ENCODE measurements around the gene SSTR5.

Gene SSTR5

DNA sequence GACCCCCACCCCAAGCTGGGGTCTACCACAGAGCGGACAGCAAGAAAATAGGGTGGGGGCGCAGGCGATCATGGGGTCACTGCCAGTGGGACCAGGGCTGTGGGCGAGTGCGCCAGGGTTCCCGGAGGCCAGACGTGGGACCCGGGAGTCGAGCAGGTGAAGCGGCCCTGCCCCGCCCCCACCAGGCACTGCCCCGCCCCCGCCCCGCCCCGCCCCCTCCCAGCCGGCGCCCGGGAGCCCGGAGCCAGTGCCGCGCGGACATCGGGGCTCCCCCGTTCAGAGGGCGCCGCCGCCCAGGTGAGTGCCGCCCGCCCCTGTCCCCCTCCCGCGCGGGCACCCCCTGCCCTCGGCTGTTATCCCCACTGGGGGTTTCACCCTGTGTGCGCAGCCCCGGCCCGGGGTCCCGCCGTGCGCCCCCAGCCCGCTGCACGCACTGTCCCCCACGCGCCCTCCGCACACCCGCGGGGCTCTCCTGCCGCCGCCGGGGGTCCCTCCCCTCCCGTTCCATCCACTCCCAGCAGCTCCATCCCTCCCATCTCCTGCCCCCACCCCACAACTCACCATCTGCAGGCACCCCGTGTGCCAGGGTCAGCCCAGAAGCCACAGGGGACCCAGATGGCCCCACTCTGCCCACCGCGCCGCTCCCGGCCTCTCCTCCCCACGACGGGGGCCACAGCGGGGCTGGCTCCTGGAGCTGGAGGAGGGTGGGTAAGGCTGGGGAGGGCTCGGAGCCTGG, at the start of gene SSTR5:
Gene SSTR5 (plus strand): TSS at position 222 of the 736 bp plus-strand sequence. CDS start 6,122 bp downstream, outside the sequence.
- DNase-seq: no peak

DNA sequence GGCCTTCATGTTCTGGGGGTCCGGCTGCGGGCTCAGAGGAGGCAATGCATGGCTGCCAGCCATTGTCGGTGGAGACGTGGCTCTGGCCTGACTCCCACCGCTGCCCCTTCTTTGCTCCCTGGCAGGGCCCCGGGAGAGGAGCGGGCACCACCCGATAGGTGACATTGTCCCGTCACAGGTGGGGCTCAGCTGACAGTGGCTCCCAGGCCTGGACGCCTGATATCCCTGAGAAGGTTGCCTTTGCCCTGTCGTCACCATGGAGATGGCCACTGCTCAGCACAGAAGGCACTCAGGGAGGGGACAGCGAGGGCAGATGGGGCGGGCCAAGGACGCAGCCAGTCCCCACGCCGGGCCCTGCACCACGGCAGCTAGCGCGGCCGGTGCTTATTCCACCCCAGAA, 48.4 kb upstream of the SSTR5 start:
- DNase-seq: no peak

DNA sequence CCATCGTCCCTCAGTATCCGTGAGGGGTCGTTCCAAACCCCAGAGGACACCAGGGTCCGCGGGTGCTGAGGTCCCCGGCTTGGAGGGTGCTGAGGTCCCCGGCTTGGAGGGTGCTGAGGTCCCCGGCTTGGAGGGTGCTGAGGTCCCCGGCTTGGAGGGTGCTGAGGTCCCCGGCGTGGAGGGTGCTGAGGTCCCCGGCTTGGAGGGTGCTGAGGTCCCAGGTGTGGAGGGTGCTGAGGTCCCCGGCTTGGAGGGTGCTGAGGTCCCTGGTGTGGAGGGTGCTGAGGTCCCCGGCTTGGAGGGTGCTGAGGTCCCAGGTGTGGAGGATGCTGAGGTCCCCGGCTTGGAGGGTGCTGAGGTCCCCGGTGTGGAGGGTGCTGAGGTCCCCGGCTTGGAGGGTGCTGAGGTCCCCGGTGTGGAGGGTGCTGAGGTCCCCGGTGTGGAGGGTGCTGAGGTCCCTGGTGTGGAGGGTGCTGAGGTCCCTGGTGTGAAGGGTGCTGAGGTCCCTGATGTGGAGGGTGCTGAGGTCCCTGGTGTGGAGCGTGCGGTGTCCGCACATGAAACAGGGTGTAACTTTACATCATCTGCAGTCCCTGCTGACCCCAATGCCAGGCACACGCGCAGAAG, 47.3 kb upstream of the SSTR5 start:
- peak in 3 of 14 donors; percentile 15 to 16 (median 16) for DNase-seq

DNA sequence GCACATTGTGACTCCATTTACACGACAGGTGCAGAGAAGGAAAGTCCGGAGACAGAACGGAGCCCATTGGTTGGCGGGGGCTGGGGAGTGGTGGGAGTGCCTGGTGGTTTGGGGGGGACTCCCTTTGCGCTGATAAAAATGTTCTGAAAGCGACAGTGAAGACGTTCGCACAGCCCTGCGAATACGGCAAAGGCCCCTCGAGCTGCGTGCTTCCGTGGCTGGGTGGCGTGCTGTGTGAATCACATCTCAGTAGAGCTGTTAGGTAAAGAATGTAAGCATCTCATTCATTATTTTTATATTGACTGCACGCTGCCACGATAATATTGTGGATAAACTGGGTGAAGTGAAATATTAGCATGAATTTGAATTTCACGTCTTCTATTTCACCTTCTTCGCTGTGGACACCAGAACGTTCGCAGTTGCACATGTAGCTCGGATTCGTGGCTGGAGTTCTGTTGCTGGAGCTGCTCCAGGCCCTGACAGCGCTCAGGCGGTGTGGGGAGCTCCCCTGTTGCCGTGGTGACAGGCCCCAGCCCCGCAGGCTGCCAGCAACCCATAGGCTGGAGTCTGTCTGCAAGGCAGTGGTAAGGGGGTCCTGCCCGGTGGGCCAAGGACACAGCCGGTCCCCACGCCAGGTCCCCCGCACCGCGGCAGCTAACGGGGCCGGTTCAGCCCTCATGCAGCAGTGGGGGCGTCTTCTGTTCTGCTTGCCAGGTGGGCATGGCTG, 46.3 kb upstream of the SSTR5 start:
- peak in 8 of 14 donors; percentile 4 to 52 (median 37) for DNase-seq

DNA sequence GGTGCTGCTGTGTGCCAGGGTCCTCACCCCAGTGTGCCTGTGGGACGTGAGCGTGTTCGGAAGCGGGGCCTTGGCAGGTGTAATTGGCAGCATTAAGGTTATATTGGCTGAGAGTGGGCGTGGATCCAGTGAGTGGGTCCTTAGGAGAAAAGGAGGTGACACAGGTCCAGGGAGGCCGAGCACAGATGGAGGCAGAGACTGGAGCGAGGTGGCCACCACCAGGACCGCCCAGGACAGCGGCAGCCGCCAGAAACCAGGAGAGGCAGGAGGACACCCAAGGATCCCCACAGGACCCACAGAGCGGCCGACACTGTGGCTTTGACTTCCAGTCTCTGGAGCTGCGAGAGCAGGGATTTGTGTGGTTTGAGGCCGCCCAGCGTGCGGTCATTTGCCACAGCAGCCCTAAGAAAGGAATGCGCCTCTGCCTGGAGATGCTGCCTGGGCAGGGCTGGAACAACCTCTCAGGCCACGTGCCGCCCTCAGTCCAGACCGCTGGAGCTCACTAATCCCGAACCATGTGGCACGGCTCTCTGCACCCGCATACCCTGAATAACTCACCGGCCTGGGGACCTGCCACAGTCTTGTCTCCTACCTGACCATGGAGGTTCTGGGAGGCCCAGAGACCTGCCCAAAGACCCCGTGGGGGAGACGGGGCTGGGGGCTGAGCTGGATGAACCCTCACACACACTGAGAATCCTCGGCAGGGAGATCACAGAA, 45.6 kb upstream of the SSTR5 start:
- peak in 4 of 14 donors; percentile 19 to 49 (median 40) for DNase-seq

DNA sequence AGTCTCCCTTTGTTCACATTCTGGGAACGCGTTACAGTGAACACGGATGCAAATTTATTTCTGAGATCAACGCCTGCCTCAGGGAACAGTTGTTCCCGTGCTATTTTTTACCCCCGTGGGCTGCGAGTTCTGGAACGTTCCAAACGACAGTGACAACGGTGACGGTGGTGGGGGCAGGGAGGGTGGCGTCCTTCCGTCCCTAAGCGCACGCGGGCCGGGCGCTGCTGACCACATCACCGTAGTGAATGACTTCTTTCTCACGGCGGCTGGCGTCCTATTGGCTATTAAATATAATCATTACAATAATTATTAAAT, 45.1 kb upstream of the SSTR5 start:
- DNase-seq: peak in 4 of 14 donors; percentile 18 to 49 (median 35)

DNA sequence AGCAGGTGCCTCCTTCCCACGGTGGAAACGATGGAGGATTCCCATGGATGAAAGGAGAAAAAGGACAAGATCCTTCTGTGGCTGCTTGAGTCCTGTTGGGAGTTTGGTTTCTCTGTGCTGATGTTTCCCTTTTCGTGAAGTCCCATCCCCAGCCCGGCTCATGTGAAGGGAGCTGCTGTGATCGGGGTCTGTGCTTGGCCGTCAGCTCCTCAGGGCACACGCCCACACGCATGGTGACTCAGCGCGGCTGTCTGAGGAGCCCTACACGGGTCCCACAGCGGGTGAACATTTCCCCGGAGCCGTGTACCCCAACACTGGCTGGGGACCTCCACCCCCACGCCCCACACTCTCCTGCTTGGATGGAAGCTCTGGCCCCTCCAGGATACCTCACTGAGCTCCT, 44.5 kb upstream of the SSTR5 start:
- no peak for DNase-seq

DNA sequence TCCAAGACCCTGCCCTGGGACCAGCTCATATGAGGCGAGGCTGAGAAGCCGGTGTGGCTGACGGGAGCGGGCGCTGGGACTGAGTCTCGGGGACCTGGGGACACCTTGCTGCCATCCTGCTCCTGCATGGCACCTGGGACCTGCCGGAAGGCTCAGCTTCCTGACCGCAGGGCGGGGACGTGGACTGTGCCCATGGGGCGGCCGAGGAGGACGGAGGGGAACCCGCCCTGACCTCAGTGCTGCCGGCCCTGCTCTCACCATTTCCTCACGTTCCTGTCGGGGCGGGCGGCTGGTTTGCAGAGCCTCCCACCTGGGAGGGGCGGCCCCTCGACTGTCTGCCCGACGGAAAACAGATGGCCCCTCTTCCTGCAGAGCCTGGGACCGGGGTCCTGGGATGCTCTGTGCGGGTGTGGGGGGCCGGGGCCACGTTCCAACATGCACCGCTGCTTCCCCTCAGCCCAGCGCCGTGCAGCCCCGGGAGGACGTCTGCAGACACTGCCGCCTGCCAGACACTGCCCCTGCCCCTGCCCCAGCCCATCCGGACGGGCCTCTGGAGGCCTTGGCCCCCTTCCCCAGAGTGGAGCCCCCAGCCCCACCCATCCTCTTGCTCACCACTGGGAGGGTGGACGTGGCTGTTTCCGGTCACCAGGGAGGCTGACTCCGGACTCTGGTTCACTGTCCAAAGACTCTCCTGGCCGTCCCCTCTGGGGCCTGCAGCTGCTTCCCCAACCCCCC, 43.9 kb upstream of the SSTR5 start:
- DNase-seq: no peak

DNA sequence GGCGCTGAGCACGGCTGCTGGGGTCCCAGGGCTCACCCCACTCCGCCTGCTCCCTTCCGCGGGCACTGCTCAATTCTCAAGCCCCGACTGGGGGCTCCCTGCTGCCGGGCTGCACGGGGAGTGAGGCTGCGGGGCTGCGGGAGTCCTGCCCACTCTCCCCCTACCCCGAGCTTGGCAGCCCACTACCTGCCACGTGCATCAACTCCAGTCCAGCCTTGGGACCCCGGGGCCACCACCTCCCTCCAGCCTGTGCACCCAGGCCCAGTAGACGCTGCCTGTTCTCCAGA, 43.3 kb upstream of the SSTR5 start:
- DNase-seq: no peak

DNA sequence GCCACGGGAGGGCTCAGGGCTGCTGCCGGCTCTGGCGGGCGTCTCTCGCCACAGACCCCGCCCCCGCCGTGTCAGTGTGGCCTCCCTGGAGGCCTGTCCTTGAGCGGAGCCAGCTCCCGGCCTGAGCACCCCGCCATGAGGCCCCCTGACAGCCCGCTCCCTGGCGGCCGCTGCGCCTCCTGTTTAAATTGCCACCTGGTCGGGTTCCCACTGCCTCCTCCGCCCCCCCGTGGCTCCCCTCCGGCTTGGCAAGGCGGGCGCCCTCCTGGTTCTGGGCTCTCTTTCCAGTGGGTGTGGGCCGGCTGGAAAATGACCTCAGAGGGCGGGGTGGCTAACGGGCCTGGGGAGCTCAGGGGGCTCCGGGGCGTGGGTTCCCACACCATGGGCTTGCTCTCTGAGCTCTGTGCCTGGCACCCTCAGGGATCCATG, 42.1 kb upstream of the SSTR5 start:
- DNase-seq: peak in 5 of 14 donors; percentile 11 to 63 (median 37)

DNA sequence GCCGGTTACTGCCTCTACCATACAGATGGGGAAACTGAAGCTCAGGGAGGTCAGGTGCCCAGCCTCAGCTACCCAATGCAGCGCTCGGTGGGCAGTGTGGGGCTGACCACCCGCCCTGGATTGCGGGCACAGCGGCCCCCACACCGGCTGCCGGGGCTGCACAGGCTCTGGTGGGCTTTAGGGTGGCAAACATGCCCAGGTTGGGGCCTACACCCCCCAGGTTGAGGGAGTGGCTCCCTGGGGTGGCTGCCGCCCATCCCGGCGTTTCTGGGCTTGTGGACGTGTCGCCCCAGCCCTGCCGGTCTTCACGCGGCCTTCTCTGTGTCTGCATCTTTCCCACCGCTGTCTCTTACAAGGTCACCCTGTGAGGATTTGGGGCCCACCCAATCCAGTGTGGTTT, 40.9 kb upstream of the SSTR5 start:
- DNase-seq: no peak

DNA sequence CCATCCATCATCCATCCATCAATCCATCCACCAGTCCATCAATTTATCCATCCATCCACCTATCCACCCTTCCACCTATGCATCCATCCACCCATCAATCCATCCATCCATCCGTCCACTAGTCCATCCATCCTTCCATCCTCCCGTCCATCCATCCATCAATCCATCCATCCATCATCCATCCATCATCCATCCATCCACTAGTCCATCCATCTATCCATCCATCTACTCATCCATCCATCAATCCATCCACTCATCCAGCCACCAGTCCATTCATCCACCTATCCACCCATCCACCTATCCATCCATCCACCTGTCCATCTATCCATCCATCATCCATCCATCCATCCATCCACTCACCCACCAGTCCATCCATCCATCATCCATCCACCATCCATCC, 39.9 kb upstream of the SSTR5 start:
- no peak for DNase-seq

DNA sequence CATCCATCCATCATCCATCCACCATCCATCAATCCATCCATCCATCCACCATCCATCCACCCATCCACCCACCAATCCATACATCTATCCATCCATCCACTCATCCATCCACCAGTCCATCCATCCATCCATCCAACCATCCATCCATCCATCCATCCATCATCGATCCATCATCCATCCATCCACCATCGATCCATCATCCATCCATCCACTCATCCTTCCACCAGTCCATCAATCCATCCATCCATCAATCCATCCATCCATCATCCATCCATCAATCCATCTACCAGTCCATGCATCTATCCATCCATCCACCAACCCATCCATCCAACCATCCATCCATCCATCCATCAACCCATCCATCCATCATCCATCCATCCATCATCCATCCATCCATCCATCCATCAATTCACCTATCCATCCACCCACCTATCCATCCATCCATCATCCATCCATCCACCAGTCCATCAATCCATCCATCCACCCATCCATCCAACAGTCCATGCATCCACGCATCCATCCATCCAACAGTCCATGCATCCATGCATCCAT, 39.3 kb upstream of the SSTR5 start:
- no peak for DNase-seq

DNA sequence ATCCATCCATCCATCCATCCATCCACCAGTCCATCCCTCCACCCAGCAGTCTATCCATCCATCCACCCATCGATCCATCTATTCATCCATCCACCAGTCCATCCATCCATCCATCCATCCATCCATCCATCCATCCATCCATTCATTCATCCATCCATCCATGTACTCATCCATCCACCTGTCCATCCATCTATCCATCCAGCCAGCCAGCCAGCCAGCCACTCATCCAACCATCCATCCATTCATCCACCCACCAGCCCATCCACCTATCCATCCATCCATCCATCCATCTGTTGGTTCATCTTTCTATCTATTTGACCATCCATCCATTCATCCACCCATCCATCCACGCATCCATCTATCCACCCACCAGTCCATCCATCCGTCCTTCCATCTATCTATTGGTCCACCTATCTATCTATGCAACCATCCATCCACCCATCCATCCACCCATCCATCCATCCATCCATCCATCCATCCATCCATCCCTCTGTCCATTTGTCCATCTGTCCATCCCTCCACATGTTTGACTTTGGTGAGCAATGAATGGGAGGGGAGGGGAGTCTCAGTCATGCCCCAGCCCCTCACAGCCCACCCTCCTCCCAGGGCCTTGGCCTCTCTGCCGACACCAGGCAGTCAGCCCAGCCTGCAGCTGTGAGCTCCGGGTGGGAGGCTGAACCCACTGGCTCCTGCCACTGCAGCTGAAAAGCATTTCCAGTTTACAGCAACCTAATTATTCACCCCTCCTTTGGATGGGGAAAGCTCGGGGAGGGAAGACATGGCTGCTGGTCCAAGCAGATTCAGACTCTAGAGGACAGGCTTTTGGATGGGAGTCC, 38.1 kb upstream of the SSTR5 start:
- peak in 6 of 14 donors; percentile 49 to 78 (median 57) for DNase-seq

DNA sequence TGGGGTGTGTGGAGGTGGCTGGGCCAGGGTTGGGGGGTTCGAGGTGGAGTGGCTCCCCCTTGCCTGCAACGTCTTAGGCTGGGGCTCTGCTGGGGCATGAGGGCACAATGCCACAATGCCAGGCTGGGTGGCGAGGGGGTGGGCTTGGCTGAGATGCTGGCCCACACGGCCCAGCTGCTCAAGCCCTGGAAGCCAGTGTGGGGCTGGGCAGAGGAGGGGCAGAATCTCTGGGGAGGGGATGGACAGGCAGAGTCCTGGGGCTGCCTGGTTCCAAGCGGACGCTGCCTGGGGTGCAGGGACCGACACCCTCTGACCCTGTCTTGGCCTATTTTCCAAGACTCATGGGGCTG, 37.5 kb upstream of the SSTR5 start:
- DNase-seq: peak in 7 of 14 donors; percentile 49 to 78 (median 54)

DNA sequence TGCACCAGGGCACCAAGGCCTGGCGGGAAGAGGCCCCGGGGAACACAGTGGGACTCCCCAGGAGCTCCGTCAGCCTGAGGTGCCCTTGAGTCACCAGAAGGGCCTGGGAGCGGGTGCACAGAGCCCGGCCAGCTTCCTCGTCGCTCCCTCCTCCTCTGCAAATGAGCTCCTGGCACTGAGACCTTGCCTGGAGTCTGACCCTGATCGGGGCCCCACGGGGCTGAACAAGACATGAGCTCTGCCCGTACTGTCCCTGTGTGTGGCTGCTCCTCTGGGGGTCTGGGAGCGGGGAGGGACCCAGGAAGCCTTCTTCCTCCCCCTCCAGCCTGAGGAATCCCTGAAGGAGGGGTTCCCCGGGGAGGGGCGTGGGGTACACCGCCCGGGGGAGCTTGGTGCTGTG, 36.4 kb upstream of the SSTR5 start:
- DNase-seq: peak in 1 of 14 donors; percentile 45

DNA sequence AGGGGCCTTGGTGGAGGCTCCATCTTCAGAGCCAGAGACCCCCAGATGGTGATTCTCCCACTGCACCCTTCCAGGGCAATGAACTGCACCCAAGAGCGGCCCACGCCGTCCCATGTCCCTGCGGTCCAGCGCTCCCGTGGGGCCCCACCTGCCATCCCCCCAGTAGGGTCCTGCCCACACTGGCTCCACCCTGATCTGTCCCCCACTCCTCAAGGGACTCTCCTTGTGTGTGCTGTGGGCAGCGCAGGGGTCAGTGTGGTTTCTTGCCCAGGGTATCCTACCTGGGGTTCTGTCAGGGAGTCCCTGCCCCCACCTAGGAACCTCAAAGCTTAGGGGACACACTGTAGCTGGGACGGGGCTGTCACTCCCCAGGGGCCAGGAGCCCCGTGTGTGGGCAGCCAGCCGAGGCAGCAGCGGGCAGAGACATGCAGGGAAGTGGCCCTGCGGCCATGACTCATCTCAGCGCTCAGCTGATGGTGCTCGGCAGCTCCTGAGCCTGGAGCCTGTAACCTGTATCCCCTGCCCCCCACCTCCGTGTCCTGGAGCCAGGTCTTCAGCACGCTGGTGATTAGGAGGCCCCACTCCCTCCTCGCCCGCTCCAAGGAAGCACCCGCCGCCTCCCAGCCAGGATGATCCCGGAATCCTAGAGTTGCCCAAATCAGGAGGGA, 35.7 kb upstream of the SSTR5 start:
- peak in 1 of 14 donors; percentile 70 for DNase-seq

DNA sequence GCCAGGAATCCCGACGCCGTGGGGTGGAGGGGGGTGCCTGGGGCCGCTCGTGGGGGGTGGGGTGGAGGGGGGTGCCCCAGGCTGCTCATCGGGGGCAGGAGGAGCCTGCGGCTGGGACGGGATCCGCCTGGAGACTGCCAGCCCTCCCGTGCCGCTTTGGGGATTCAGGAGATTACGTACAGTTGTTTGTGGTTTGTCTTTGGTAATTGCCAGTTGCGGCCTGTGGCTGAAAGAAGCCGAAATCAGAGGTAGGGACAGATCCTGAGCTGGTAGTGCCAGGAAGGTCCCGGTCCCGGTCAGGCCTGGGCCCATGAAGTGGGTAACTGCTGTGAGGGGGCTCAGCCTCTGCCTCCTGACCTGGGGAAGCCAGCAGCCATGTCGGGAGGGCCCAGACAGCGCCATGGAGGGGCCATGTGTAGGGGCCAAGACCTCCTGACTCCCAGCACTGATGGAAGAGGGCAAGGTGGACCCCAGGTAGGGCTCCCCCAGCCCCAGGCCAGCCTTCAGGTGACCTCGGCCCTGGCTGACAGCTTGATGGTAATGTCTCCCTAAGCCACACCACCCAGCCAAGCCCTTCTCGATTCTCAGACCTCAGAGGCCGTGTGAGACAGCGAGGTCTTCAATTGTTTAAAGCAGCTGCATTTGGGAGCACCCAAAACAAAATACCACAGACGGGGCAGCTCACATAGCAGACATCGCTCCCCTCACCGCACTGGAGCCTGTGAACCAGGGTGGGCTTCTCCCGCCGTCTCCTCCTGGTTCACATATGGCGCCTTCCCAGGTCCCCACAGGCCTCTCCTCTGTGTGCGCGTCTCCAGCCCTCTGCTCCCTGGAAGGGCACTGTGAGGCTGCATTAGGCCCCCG, 34.9 kb upstream of the SSTR5 start:
- no peak for DNase-seq

DNA sequence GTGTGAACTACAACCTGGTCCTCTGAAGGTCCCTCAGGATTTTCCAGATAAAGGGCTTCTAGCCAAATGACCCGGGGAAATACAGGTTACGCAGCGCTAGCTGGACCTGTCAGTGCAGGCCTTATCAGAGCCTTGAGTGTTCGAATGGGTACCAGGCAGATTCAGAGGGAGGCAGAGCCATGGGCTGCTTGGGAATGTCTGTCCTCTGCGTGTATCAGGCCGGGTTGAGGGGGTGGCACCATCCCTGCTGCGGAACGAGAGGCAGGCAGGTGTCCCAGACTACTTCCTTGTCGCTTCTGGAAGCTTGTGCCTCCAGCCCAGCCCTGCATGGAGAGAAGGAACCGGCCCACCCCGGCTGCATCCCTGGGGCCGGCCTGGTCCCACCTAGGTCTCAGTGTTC, 33.6 kb upstream of the SSTR5 start:
- DNase-seq: no peak

DNA sequence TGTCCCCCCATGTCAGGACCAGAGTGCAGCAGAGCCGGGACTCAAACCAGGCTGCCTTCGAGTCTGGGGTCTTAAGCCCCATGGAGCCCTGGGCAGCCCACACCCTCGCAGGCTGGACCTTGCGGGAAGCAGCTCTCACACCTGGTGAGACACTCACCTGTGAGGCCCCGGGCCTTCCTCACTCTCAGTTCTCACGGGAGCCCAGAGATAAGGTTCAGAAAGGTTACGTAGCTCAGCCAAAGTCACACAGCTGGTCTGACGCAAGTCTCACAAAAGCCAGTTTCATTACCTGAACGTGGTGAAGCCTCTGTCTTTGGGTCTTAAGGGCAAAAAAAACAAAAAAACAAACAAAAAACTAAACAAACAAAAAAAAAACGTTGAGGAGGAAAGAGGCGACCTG, 32.8 kb upstream of the SSTR5 start:
- DNase-seq: no peak

Data from C1 segment of cervical spinal cord (tissue), 14 donors.